ENCODE measurements around the gene CPSF3. TPM values are rescaled to one million over a fixed set of nuclear protein-coding genes. Genes with fewer than 3 reads are reported as not detected.

The CPSF3 gene
- total and polyA plus RNA-seq, 2 of the 8 experiments (the other 6 are each of a cell fraction or from before 2014, with no cell fraction given): 44.5 to 93.3 TPM

DNA sequence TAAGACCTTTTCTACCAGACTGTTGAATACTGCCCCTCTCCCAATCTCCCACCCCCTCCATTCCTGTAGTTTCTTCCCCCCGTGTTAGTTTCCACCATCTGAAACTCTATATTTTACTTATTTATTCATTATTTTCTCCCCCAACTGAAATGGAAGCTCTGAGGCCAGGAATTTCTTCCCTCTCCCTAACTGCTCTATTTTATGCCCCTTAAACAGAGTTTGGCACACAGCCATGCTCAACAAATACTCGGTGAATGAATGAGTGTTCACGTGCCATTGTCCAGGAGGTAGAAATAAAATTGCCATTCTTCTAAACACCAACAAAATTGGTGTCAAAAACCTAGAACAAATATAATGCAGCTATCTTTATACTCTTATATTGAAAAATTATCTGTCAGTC, 5.7 kb upstream of the CPSF3 start (continued):
- TF ChIP-seq, protein P1, sequence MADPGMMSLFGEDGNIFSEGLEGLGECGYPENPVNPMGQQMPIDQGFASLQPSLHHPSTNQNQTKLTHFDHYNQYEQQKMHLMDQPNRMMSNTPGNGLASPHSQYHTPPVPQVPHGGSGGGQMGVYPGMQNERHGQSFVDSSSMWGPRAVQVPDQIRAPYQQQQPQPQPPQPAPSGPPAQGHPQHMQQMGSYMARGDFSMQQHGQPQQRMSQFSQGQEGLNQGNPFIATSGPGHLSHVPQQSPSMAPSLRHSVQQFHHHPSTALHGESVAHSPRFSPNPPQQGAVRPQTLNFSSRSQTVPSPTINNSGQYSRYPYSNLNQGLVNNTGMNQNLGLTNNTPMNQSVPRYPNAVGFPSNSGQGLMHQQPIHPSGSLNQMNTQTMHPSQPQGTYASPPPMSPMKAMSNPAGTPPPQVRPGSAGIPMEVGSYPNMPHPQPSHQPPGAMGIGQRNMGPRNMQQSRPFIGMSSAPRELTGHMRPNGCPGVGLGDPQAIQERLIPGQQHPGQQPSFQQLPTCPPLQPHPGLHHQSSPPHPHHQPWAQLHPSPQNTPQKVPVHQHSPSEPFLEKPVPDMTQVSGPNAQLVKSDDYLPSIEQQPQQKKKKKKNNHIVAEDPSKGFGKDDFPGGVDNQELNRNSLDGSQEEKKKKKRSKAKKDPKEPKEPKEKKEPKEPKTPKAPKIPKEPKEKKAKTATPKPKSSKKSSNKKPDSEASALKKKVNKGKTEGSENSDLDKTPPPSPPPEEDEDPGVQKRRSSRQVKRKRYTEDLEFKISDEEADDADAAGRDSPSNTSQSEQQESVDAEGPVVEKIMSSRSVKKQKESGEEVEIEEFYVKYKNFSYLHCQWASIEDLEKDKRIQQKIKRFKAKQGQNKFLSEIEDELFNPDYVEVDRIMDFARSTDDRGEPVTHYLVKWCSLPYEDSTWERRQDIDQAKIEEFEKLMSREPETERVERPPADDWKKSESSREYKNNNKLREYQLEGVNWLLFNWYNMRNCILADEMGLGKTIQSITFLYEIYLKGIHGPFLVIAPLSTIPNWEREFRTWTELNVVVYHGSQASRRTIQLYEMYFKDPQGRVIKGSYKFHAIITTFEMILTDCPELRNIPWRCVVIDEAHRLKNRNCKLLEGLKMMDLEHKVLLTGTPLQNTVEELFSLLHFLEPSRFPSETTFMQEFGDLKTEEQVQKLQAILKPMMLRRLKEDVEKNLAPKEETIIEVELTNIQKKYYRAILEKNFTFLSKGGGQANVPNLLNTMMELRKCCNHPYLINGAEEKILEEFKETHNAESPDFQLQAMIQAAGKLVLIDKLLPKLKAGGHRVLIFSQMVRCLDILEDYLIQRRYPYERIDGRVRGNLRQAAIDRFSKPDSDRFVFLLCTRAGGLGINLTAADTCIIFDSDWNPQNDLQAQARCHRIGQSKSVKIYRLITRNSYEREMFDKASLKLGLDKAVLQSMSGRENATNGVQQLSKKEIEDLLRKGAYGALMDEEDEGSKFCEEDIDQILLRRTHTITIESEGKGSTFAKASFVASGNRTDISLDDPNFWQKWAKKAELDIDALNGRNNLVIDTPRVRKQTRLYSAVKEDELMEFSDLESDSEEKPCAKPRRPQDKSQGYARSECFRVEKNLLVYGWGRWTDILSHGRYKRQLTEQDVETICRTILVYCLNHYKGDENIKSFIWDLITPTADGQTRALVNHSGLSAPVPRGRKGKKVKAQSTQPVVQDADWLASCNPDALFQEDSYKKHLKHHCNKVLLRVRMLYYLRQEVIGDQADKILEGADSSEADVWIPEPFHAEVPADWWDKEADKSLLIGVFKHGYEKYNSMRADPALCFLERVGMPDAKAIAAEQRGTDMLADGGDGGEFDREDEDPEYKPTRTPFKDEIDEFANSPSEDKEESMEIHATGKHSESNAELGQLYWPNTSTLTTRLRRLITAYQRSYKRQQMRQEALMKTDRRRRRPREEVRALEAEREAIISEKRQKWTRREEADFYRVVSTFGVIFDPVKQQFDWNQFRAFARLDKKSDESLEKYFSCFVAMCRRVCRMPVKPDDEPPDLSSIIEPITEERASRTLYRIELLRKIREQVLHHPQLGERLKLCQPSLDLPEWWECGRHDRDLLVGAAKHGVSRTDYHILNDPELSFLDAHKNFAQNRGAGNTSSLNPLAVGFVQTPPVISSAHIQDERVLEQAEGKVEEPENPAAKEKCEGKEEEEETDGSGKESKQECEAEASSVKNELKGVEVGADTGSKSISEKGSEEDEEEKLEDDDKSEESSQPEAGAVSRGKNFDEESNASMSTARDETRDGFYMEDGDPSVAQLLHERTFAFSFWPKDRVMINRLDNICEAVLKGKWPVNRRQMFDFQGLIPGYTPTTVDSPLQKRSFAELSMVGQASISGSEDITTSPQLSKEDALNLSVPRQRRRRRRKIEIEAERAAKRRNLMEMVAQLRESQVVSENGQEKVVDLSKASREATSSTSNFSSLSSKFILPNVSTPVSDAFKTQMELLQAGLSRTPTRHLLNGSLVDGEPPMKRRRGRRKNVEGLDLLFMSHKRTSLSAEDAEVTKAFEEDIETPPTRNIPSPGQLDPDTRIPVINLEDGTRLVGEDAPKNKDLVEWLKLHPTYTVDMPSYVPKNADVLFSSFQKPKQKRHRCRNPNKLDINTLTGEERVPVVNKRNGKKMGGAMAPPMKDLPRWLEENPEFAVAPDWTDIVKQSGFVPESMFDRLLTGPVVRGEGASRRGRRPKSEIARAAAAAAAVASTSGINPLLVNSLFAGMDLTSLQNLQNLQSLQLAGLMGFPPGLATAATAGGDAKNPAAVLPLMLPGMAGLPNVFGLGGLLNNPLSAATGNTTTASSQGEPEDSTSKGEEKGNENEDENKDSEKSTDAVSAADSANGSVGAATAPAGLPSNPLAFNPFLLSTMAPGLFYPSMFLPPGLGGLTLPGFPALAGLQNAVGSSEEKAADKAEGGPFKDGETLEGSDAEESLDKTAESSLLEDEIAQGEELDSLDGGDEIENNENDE (IDR thresholded peaks at IDR 0.05; ENCODE audit: insufficient replicate concordance, low read length): no peak
- no peak for TF ChIP-seq TAF7 (optimal IDR thresholded peaks at IDR 0.05; ENCODE audit: borderline replicate concordance, low read depth, low read length)
- no peak for TF ChIP-seq EP300 (IDR thresholded peaks at IDR 0.05; ENCODE audit: borderline replicate concordance in 1 of 2, low read depth in 2 of 2, low read length in 2 of 2)
- TF ChIP-seq RNF2 (IDR thresholded peaks at IDR 0.05; ENCODE audit: borderline replicate concordance, low read depth, low read length, missing control alignments, poor library complexity, severe bottlenecking): no peak
- TF ChIP-seq ATF3 (IDR thresholded peaks at IDR 0.05; ENCODE audit: insufficient read depth, low read depth, low read length): no peak
- TF ChIP-seq MAX (IDR thresholded peaks at IDR 0.05): no peak
- no peak for TF ChIP-seq CEBPB (IDR thresholded peaks at IDR 0.05; ENCODE audit: low read depth, low read length)
- TF ChIP-seq SIN3A (conservative IDR thresholded peaks at IDR 0.05 in 1 of 2, IDR thresholded peaks at IDR 0.05 in 1 of 2; ENCODE audit: low read depth in 1 of 2, low read length in 2 of 2): no peak
- TF ChIP-seq ZNF274 (IDR thresholded peaks at IDR 0.05; ENCODE audit: borderline replicate concordance, extremely low read depth, low read length): no peak
- no peak for TF ChIP-seq BACH1 (IDR thresholded peaks at IDR 0.05; ENCODE audit: low read length)
